ENCODE measurements around the gene TLX1.

TLX1 gene

DNA sequence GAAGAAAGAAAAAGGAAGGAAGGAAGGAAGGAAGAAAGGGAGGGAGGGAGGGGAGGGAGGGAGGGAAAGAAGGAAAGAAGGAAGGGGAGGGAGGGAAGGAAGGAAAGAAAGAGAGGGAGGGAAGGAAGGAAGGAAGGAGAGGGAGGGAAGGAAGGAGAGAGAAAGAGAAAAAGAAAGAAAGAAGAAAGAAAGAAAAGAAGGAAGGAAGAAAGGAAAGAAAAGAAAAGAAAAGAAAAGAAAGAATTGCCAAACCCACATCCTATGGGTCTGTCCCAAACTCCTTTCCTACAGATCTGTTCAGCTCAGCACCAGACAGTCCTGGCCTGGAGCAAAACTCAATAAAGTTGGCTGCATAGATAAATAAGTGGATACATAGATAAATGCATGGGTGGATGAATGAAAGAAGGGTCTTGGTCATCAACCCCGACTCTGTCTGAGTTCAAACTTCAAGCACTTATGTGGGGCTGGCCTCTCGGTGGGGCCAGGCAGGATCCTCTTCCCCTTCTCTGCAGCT lies 17.2 kb upstream of the TLX1 start:
- no peaks in the 10 kb centered on the region for H3K36me3 Mint-ChIP-seq (ENCODE audit: low read depth)
- no peak overlapping the region for H3K27ac Mint-ChIP-seq
- peaks cover 4% of the 10 kb centered on the region for H3K9me3 Mint-ChIP-seq
- no peak overlapping the region for H3K4me3 Mint-ChIP-seq
- peaks cover 21% of the 10 kb centered on the region for H3K4me1 Mint-ChIP-seq
- no peak for DNase-seq
- peaks cover 87% of the 10 kb centered on the region for H3K27me3 Mint-ChIP-seq (ENCODE audit: low read depth, poor library complexity)
- TF ChIP-seq, protein P1, sequence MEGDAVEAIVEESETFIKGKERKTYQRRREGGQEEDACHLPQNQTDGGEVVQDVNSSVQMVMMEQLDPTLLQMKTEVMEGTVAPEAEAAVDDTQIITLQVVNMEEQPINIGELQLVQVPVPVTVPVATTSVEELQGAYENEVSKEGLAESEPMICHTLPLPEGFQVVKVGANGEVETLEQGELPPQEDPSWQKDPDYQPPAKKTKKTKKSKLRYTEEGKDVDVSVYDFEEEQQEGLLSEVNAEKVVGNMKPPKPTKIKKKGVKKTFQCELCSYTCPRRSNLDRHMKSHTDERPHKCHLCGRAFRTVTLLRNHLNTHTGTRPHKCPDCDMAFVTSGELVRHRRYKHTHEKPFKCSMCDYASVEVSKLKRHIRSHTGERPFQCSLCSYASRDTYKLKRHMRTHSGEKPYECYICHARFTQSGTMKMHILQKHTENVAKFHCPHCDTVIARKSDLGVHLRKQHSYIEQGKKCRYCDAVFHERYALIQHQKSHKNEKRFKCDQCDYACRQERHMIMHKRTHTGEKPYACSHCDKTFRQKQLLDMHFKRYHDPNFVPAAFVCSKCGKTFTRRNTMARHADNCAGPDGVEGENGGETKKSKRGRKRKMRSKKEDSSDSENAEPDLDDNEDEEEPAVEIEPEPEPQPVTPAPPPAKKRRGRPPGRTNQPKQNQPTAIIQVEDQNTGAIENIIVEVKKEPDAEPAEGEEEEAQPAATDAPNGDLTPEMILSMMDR (IDR thresholded peaks at IDR 0.05) = no peak

- TF ChIP-seq, protein P1 (IDR thresholded peaks at IDR 0.05) = no peak
- no peaks in the 10 kb centered on the region for H3K36me3 Mint-ChIP-seq (ENCODE audit: low read depth)
- H3K27ac Mint-ChIP-seq = no peak overlapping the region
- no peak overlapping the region for H3K4me3 Mint-ChIP-seq
- no peak for DNase-seq
- peaks cover 4% of the 10 kb centered on the region for H3K9me3 Mint-ChIP-seq
- H3K4me1 Mint-ChIP-seq = peaks cover 21% of the 10 kb centered on the region
- peaks cover 87% of the 10 kb centered on the region for H3K27me3 Mint-ChIP-seq (ENCODE audit: low read depth, poor library complexity)
Measured at GRCh38 chr10:101114646-101115045, 16.5 kb upstream of the TLX1 start.

DNA sequence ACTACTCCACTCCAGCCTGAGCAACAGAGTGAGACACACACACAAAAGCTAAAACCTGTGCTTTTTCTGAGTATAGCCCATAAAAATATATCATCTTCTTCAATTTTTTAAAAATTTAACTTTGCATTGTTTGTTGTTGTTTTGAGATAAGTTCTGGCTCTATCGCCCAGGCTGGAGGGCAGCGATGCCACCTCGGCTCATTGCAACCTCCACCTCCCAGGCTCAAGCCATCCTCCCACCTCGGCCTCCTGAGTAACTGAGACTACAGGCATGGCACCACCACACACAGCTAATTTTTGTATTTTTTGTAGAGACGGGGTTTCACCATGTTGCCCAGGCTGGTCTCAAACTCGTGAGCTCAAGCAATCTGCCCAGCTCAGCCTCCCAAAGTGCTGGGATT lies 14.3 kb upstream of the TLX1 start:
- Mint-ChIP-seq H3K27ac (no peak overlapping the region), H3K27me3 (ENCODE audit: low read depth, poor library complexity) (peaks cover 92% of the 10 kb centered on the region), H3K4me3 (no peak overlapping the region), H3K36me3 (ENCODE audit: low read depth) (no peaks in the 10 kb centered on the region), H3K4me1 (peaks cover 26% of the 10 kb centered on the region), H3K9me3 (peaks cover 4% of the 10 kb centered on the region)
- DNase-seq = no peak
- TF ChIP-seq, protein P1 (IDR thresholded peaks at IDR 0.05) = no peak

GRCh38 chr10:101118031-101118430 lies 13.1 kb upstream of the TLX1 start:
- Mint-ChIP-seq H3K36me3 (ENCODE audit: low read depth) (no peaks in the 10 kb centered on the region), H3K9me3 (peaks cover 4% of the 10 kb centered on the region), H3K4me3 (no peak overlapping the region), H3K4me1 (peaks cover 26% of the 10 kb centered on the region), H3K27ac (no peak overlapping the region), H3K27me3 (ENCODE audit: low read depth, poor library complexity) (peaks cover 95% of the 10 kb centered on the region)
- no peak for DNase-seq
- TF ChIP-seq, protein P1 (IDR thresholded peaks at IDR 0.05) = no peak

DNA sequence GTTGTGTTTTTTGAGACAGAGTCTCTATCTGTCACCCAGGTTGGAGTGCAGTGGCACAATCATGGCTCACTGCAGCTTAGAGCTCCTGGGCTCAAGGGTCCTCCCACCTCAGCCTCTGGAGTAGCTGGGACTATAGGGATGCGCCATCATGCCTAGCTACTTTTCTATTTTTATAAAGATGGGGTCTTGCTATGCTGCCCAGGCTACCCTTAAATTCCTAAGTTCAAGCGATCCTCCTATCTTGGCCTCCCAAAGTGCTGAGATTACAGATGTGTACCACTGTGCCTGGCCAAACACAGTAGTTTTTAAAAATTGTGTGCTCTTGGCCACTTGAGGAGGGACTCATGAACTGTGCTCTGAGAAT lies 10.6 kb upstream of the TLX1 start:
- TF ChIP-seq, protein P1 (IDR thresholded peaks at IDR 0.05) = no peak
- Mint-ChIP-seq H3K36me3 (ENCODE audit: low read depth) (no peaks in the 10 kb centered on the region), H3K27ac (no peak overlapping the region), H3K9me3 (peaks cover 4% of the 10 kb centered on the region), H3K4me3 (peak overlapping the region; percentile 72), H3K27me3 (ENCODE audit: low read depth, poor library complexity) (peaks cover 100% of the 10 kb centered on the region), H3K4me1 (peaks cover 25% of the 10 kb centered on the region)
- DNase-seq = no peak

DNA sequence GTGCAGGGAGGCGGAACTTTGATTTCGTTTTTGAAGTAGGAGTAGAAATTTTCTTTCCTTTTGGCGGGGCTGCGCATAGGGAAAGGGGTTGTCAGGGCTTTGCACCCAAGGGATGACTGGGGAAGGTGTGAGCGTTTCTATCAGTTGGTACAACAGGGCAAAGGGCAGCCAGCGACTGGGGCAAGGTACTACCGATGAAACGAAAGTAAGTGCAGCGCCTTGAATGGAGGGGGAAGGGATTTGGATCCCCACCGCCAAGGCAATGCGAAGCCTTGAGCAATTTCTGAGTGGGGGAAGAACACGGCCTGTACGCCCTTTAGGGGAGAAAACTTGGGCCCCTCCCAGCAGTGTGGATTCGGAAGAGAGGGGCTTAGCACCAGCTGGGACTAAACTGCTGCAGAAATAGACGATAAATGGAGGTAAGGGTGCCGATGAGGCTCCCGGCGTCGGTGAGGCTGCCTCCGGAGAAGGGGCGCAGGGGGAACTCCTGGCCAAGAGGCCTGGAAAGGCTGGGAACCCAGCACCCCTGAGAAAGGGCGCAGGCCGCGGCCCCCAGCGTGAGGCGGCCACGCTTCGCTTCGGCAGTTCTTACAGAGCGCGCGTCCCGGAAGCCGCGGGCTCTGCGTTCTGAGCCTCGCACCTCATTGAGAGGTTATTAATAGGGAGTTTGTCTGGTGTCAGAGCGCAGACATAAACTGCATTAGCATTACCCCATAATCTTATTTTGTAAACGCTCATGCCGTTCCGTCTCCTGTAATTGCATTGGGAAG lies 10.0 kb upstream of the TLX1 start:
- Mint-ChIP-seq H3K36me3 (ENCODE audit: low read depth) (no peaks in the 10 kb centered on the region), H3K27ac (no peak overlapping the region), H3K27me3 (ENCODE audit: low read depth, poor library complexity) (peaks cover 100% of the 10 kb centered on the region), H3K4me3 (peak overlapping the region; percentile 72), H3K9me3 (peaks cover 4% of the 10 kb centered on the region), H3K4me1 (peaks cover 25% of the 10 kb centered on the region)
- DNase-seq = no peak
- TF ChIP-seq, protein P1 (IDR thresholded peaks at IDR 0.05) = no peak
